HepG2 (cell line): ENCODE measurements around the gene CXXC5. TPM values are rescaled to one million over a fixed set of nuclear protein-coding genes. Genes with fewer than 3 reads are reported as not detected.

Source experiments
- ATF7 ChIP-seq, 2 experiments: fragments of 450-650 bp in 1 of 2; sonication (generic) in 1 of 2; formaldehyde crosslinking in 1 of 2; IDR thresholded peaks; 2 replicates each; pipeline versions ENCODE4 v1.4.0 to v1.6.1; 2016 to 2020; ENCODE audit warnings: antibody characterized with exemption in 1 of 2, mild to moderate bottlenecking in 1 of 2, missing genetic modification reagents in 1 of 2
- GFI1 ChIP-seq: sonication (generic); formaldehyde crosslinking; IDR thresholded peaks from 2 replicates; pipeline ENCODE4 v1.5.0; 2020; ENCODE audit warnings: missing genetic modification reagents, mild to moderate bottlenecking, borderline replicate concordance
- HDAC6 ChIP-seq: fragments of 200-600 bp; sonication (generic); IDR thresholded peaks from 2 replicates; pipeline ENCODE4 v1.7.0; 2017; ENCODE audit warnings: mild to moderate bottlenecking, antibody characterized with exemption, low read length, low read depth
- HOXA7 ChIP-seq: sonication (generic); formaldehyde crosslinking; IDR thresholded peaks from 2 replicates; pipeline ENCODE4 v1.8.1; 2022; ENCODE audit warnings: mild to moderate bottlenecking, missing genetic modification reagents, moderate library complexity
- KDM2A ChIP-seq: sonication (generic); formaldehyde crosslinking; IDR thresholded peaks from 2 replicates; pipeline ENCODE4 v1.4.0; 2020; ENCODE audit warnings: low read depth, missing genetic modification reagents, borderline replicate concordance
- KLF15 ChIP-seq: sonication (generic); formaldehyde crosslinking; IDR thresholded peaks from 2 replicates; pipeline ENCODE4 v1.8.1; 2023; ENCODE audit warnings: borderline replicate concordance, mild to moderate bottlenecking, inconsistent platforms, missing genetic modification reagents, mixed read lengths
- MAFF ChIP-seq: IDR thresholded peaks from 2 replicates; pipeline ENCODE4 v1.6.1; 2011; ENCODE audit warnings: low read depth, low read length, improper control_type of control experiment
- PAX8 ChIP-seq: sonication (generic); formaldehyde crosslinking; IDR thresholded peaks from 2 replicates; pipeline ENCODE4 v1.8.0; 2022; ENCODE audit warnings: mild to moderate bottlenecking, missing genetic modification reagents, borderline replicate concordance
- RXRB ChIP-seq: IDR thresholded peaks from 2 replicates; pipeline ENCODE4 v1.6.1; 2016; ENCODE audit warnings: borderline replicate concordance, missing genetic modification reagents, missing compliant biosample characterization
- SAP130 ChIP-seq: IDR thresholded peaks from 2 replicates; pipeline ENCODE4 v1.6.1; 2016; ENCODE audit warnings: low read depth
- SKI ChIP-seq: fragments of 450-650 bp; IDR thresholded peaks from one replicate; pipeline ENCODE4 v1.6.1; 2018; ENCODE audit warnings: mild to moderate bottlenecking; ENCODE audit not compliant: partially characterized antibody
- ZNF160 ChIP-seq: sonication (generic); formaldehyde crosslinking; IDR thresholded peaks from 2 replicates; pipeline ENCODE4 v1.8.0; 2022; ENCODE audit warnings: mild to moderate bottlenecking, inconsistent platforms, missing genetic modification reagents
- ZNF33A ChIP-seq: sonication (generic); formaldehyde crosslinking; IDR thresholded peaks from 2 replicates; pipeline ENCODE4 v1.5.1; 2020; ENCODE audit warnings: missing genetic modification reagents, mild to moderate bottlenecking, moderate library complexity, borderline replicate concordance
- ZNF460 ChIP-seq: sonication (generic); formaldehyde crosslinking; IDR thresholded peaks from 2 replicates; pipeline ENCODE4 v1.5.1; 2020; ENCODE audit warnings: missing genetic modification reagents, mild to moderate bottlenecking, borderline replicate concordance
- ZNF761 ChIP-seq: sonication (generic); formaldehyde crosslinking; conservative IDR thresholded peaks from 2 replicates; pipeline ENCODE4 v1.4.0; 2020; ENCODE audit warnings: mild to moderate bottlenecking, missing genetic modification reagents
- ZNF777 ChIP-seq: sonication (generic); formaldehyde crosslinking; IDR thresholded peaks from 2 replicates; pipeline ENCODE4 v1.4.0; 2020; ENCODE audit warnings: missing genetic modification reagents
- polyA plus RNA-seq, 8 experiments: library from polyadenylated mRNA; depleted of rRNA in 3 of 8; stranded (reverse) in 7 of 8; unstranded in 1 of 8; fragments of >200 nt; fragmentation: Illumina TruSeq in 4 of 8; extraction: Trizol in 4 of 8; gene quantifications; 2 replicates each; pipeline versions ENCODE4 v1.2.1 to v1.2.3, GENCODE V29; 2011 to 2016; ENCODE audit warnings: low read depth in 4 of 8, missing spikeins in 1 of 8, mixed read lengths in 1 of 8; ENCODE audit not compliant: insufficient read depth in 1 of 8
- total RNA-seq, 5 experiments: library from RNA; depleted of rRNA; stranded (reverse); fragments of >200 nt; fragmentation: Illumina TruSeq; extraction: Trizol; gene quantifications; 2 replicates each; pipeline ENCODE4 v1.2.3, GENCODE V29; 2016; ENCODE audit warnings: low read depth in 1 of 5
- TF ChIP-seq, protein P1 (sequence below): sonication (generic); formaldehyde crosslinking; IDR thresholded peaks from 2 replicates; pipeline ENCODE4 v1.5.0; 2020; ENCODE audit warnings: mild to moderate bottlenecking, missing genetic modification reagents
- TF ChIP-seq, protein P2 (sequence below): sonication (generic); formaldehyde crosslinking; IDR thresholded peaks from 2 replicates; pipeline ENCODE4 v1.8.0; 2022; ENCODE audit warnings: mild to moderate bottlenecking, missing genetic modification reagents
- TF ChIP-seq, protein P3 (sequence below): sonication (generic); IDR thresholded peaks from 2 replicates; pipeline ENCODE4 v1.6.1; 2016; ENCODE audit warnings: low read depth, borderline replicate concordance
- TF ChIP-seq, protein P4 (sequence below): IDR thresholded peaks from 2 replicates; pipeline ENCODE4 v1.6.1; 2016; ENCODE audit warnings: low read depth, borderline replicate concordance
- TF ChIP-seq, protein P5 (sequence below): sonication (generic); formaldehyde crosslinking; IDR thresholded peaks from 2 replicates; pipeline ENCODE4 v1.5.0; 2020; ENCODE audit warnings: mild to moderate bottlenecking, missing genetic modification reagents

Gene CXXC5
- total and polyA plus RNA-seq, 2 of the 13 experiments (the other 11 are each of a cell fraction or from before 2014, with no cell fraction given) = 32.3 to 33.0 TPM

DNA sequence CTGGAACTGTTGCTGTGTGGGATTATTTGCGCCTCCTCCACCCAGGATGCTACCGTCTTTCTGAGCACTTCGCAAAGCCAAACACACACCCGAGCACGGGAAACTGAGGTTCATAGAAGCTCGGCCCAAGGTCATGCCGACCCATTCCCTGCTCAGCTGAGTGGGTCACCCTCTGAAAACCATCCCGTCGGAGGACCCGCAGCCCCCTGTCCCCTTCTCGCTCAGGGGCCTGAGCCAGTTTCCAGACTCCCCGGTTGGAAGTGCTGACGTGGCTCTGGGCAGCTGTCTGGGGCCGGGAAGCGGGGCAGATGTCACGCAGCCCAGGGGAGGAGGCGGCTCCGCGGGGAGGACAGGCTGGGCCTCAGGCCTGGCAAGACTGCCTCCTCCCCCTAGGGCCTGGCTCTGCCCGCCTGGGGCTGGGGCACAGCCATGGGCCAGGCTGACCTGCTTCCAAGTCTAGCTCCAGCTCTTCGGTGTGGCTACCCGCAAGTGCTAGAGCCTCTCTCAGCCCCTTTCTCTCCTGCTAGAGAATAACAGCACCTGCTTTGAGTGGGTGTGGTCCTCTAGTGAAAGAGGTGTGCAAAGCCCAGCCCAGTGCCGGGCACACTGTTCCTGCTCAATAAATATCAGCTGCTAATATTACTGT lies 9.9 kb upstream of the CXXC5 start (continued):
- TF ChIP-seq, protein P1, sequence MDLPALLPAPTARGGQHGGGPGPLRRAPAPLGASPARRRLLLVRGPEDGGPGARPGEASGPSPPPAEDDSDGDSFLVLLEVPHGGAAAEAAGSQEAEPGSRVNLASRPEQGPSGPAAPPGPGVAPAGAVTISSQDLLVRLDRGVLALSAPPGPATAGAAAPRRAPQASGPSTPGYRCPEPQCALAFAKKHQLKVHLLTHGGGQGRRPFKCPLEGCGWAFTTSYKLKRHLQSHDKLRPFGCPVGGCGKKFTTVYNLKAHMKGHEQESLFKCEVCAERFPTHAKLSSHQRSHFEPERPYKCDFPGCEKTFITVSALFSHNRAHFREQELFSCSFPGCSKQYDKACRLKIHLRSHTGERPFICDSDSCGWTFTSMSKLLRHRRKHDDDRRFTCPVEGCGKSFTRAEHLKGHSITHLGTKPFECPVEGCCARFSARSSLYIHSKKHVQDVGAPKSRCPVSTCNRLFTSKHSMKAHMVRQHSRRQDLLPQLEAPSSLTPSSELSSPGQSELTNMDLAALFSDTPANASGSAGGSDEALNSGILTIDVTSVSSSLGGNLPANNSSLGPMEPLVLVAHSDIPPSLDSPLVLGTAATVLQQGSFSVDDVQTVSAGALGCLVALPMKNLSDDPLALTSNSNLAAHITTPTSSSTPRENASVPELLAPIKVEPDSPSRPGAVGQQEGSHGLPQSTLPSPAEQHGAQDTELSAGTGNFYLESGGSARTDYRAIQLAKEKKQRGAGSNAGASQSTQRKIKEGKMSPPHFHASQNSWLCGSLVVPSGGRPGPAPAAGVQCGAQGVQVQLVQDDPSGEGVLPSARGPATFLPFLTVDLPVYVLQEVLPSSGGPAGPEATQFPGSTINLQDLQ (CRISPR knock-in tag) = no peak
- TF ChIP-seq KDM2A (CRISPR knock-in tag) = peak; percentile 32; the same call in 1 of the 2 replicates
- TF ChIP-seq ZNF33A (CRISPR knock-in tag) = no peak
- TF ChIP-seq, protein P2, sequence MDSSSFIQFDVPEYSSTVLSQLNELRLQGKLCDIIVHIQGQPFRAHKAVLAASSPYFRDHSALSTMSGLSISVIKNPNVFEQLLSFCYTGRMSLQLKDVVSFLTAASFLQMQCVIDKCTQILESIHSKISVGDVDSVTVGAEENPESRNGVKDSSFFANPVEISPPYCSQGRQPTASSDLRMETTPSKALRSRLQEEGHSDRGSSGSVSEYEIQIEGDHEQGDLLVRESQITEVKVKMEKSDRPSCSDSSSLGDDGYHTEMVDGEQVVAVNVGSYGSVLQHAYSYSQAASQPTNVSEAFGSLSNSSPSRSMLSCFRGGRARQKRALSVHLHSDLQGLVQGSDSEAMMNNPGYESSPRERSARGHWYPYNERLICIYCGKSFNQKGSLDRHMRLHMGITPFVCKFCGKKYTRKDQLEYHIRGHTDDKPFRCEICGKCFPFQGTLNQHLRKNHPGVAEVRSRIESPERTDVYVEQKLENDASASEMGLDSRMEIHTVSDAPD (CRISPR knock-in tag) = no peak
- TF ChIP-seq MAFF = peak; percentile 75
- no peak for TF ChIP-seq ZNF761 (CRISPR knock-in tag)
- peak; percentile 53; the same call in 1 of the 2 replicates for TF ChIP-seq KLF15
- no peak for TF ChIP-seq ZNF460 (CRISPR knock-in tag)
- no peak for TF ChIP-seq ZNF777
- no peak for TF ChIP-seq HDAC6
- TF ChIP-seq, protein P3, sequence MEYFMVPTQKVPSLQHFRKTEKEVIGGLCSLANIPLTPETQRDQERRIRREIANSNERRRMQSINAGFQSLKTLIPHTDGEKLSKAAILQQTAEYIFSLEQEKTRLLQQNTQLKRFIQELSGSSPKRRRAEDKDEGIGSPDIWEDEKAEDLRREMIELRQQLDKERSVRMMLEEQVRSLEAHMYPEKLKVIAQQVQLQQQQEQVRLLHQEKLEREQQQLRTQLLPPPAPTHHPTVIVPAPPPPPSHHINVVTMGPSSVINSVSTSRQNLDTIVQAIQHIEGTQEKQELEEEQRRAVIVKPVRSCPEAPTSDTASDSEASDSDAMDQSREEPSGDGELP = peak; percentile 73; the same call in 1 of the 2 replicates
- TF ChIP-seq, protein P4, sequence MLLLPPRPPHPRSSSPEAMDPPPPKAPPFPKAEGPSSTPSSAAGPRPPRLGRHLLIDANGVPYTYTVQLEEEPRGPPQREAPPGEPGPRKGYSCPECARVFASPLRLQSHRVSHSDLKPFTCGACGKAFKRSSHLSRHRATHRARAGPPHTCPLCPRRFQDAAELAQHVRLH (CRISPR knock-in tag) = 0 out of 2 replicates have a peak, but pooled peaks have one; percentile 21
- TF ChIP-seq PAX8 (CRISPR knock-in tag) = 0 out of 2 replicates have a peak, but pooled peaks have one; percentile 50
- TF ChIP-seq RXRB (CRISPR knock-in tag) = peak; percentile 47
- no peak for TF ChIP-seq ZNF160 (CRISPR knock-in tag)
- TF ChIP-seq SKI = peak; percentile 15
- TF ChIP-seq SAP130 = peak; percentile 54; the same call in 1 of the 2 replicates
- TF ChIP-seq, protein P5, sequence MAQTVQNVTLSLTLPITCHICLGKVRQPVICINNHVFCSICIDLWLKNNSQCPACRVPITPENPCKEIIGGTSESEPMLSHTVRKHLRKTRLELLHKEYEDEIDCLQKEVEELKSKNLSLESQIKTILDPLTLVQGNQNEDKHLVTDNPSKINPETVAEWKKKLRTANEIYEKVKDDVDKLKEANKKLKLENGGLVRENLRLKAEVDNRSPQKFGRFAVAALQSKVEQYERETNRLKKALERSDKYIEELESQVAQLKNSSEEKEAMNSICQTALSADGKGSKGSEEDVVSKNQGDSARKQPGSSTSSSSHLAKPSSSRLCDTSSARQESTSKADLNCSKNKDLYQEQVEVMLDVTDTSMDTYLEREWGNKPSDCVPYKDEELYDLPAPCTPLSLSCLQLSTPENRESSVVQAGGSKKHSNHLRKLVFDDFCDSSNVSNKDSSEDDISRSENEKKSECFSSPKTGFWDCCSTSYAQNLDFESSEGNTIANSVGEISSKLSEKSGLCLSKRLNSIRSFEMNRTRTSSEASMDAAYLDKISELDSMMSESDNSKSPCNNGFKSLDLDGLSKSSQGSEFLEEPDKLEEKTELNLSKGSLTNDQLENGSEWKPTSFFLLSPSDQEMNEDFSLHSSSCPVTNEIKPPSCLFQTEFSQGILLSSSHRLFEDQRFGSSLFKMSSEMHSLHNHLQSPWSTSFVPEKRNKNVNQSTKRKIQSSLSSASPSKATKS = no peak
- TF ChIP-seq GFI1 = no peak
- no peak for TF ChIP-seq HOXA7 (CRISPR knock-in tag)
- TF ChIP-seq ATF7 (IDR thresholded peaks at IDR 0.05) = no peak
- no peak for TF ChIP-seq ATF7 (CRISPR knock-in tag; IDR thresholded peaks at IDR 0.05)
